Brain microvascular endothelial cell (primary cell): ENCODE measurements around the gene RAB3B.
"Not testable (repeated sequence)": the region's sequence is repeated elsewhere in the genome, so short reads cannot be mapped to it uniquely, and the experiment has no call there.

Experiments used
- DNase-seq: peaks from one replicate; pipeline ENCODE4 v3.0.0-alpha.2; 2020
- H3K27ac ChIP-seq: fragments of 250-450 bp; sonication (Bioruptor Pico); 2 replicates; pipeline ENCODE4 v1.5.1; 2020; ENCODE audit warnings: mild to moderate bottlenecking, moderate library complexity
- H3K27me3 ChIP-seq: fragments of 250-450 bp; sonication (Bioruptor Pico); replicated peaks from 2 replicates; pipeline ENCODE4 v1.5.1; 2020; ENCODE audit warnings: mild to moderate bottlenecking
- H3K36me3 ChIP-seq: fragments of 250-450 bp; sonication (Bioruptor Pico); replicated peaks from 2 replicates; pipeline ENCODE4 v1.5.1; 2020; ENCODE audit warnings: mild to moderate bottlenecking
- H3K4me3 ChIP-seq: 2 replicates; pipeline ENCODE4 v1.5.1; 2011; ENCODE audit warnings: low read depth, mild to moderate bottlenecking, control low read depth, low read length, moderate library complexity
- CTCF ChIP-seq: IDR thresholded peaks from 2 replicates; pipeline ENCODE4 v1.5.1; 2011; ENCODE audit warnings: low read depth, mild to moderate bottlenecking, moderate library complexity, low read length, control low read depth, inconsistent platforms; ENCODE audit errors: missing control alignments
- in situ Hi-C: cut with HindIII; loops from 2 replicates; pipeline ENCODE4 v1.10.0; 2017; ENCODE audit warnings: low sequenced_read_pairs, low pct_ligation_motif_present

Gene RAB3B

DNA sequence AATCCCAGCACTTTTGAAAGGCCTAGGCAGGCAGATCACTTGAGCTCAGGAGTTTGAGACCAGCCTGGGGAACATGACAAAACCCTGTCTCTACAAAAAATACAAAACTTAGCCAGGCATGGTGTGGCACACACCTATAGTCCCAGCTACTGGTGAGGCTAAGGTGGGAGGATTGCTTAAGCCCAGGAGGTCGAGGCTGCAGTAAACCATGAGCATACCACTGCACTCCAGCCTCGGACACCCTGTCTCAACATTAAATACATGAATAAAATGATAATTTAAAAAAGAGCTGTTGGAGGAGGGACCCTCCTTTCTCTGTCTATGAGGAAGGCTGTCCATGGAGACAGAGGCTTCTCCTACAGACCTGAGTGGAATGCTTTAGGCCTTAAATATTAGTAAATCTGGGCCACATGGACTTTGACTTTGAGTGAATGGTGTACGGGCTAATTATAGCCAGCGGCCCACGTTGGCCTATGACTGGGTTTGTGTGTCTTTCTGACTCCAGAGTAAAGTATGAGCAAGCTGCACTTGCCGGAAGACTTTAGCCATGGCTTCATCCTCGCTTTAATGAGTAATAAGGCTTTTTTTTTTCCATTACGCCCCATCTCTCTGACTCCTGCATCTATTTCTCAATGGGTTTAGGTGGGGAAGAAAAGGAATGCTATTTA is 21.3 kb downstream of the RAB3B start:
- no peak for TF ChIP-seq CTCF
- Histone ChIP-seq H3K4me3 (no peak overlapping the region), H3K27me3 (no peaks in the 10 kb centered on the region), H3K36me3 (no peaks in the 10 kb centered on the region), H3K27ac (peak overlapping the region; percentile 58)
- peak; percentile 94 for DNase-seq
- in situ Hi-C loops = no loop called here

GRCh38 chr1:51968632-51969031 is 21.9 kb downstream of the RAB3B start:
- Histone ChIP-seq H3K36me3 (no peaks in the 10 kb centered on the region), H3K27me3 (no peaks in the 10 kb centered on the region), H3K4me3 (no peak overlapping the region), H3K27ac (peak overlapping the region; percentile 58)
- no peak for DNase-seq
- in situ Hi-C loops = no loop called here
- no peak for TF ChIP-seq CTCF

- H3K27me3 ChIP-seq, H3K4me3 ChIP-seq, in situ Hi-C loops, H3K36me3 ChIP-seq, H3K27ac ChIP-seq, DNase-seq: not testable (repeated sequence)
Observed at GRCh38 chr1:51967213-51967791, 23.2 kb downstream of the RAB3B start.

- Histone ChIP-seq H3K4me3 (no peak overlapping the region), H3K36me3 (no peaks in the 10 kb centered on the region), H3K27ac (no peak overlapping the region), H3K27me3 (no peaks in the 10 kb centered on the region)
- no peak for DNase-seq
- in situ Hi-C loops = no loop called here
- TF ChIP-seq CTCF = no peak
Observed at GRCh38 chr1:51966559-51966958, 23.9 kb downstream of the RAB3B start.

GRCh38 chr1:51964309-51964696 is 26.2 kb downstream of the RAB3B start:
- no peak for TF ChIP-seq CTCF
- no peaks in the 10 kb centered on the region for H3K36me3 ChIP-seq

DNA sequence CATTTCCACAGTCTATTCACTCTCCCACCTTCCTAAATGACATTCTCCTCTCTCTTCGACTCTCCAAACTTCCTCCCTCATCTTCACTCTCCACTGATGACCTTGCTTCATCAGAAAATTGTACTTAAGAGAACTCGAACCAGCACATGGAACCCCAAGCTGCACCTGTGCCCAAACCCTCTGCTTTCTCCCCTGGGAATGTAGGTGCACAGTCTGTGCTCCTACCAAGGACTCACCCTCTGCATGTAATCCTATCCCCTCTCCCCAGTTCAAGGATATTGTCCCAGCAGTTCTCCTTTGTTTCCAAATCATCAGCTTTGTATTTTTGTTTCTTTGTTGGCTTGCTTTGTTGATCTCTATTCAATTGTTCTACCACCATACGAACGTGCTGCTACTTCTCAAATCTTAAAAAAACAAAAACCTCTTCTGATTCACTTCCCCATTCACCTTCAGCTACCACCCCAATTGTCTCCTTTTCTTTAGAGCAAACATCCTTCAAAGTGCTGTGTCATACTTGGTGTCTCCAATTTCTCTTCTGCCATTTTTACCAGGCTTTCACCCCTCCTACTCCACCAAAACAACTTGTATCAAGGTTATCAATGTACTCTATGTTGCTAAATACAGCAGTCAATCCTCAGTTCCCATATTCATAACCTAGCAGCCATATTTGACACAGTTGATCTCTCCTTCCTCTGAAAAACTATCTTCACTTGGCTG is 26.8 kb downstream of the RAB3B start:
- in situ Hi-C loops = no loop called here
- no peak for TF ChIP-seq CTCF
- H3K27ac ChIP-seq = no peak overlapping the region
- H3K27me3 ChIP-seq = no peaks in the 10 kb centered on the region
- H3K4me3 ChIP-seq = no peak overlapping the region
- no peaks in the 10 kb centered on the region for H3K36me3 ChIP-seq
- DNase-seq = no peak

More at GRCh38 chr1:51964309-51964696, 26.2 kb downstream of the RAB3B start:
- no peak for DNase-seq
- in situ Hi-C loops = no loop called here
- Histone ChIP-seq H3K27ac (no peak overlapping the region), H3K27me3 (no peaks in the 10 kb centered on the region), H3K4me3 (no peak overlapping the region)
